HG02642 (cell line): ENCODE data around the gene AURKB.
"Not testable (repeated sequence)": the region's sequence is repeated elsewhere in the genome, so short reads cannot be mapped to it uniquely, and the experiment has no call there.

ENCODE experiments used
- ATAC-seq: cut with Tn5 transposase; IDR thresholded peaks from one replicate; pipeline ENCODE4 v1.9.1; 2021; ENCODE audit warnings: mild to moderate bottlenecking; ENCODE audit not compliant: unreplicated experiment, poor library complexity

Gene AURKB

GRCh38 chr17:8189041-8189710, 21.2 kb downstream of the AURKB start:
- ATAC-seq, result no peak

GRCh38 chr17:8188263-8188839, 22.0 kb downstream of the AURKB start:
- no peak for ATAC-seq

DNA sequence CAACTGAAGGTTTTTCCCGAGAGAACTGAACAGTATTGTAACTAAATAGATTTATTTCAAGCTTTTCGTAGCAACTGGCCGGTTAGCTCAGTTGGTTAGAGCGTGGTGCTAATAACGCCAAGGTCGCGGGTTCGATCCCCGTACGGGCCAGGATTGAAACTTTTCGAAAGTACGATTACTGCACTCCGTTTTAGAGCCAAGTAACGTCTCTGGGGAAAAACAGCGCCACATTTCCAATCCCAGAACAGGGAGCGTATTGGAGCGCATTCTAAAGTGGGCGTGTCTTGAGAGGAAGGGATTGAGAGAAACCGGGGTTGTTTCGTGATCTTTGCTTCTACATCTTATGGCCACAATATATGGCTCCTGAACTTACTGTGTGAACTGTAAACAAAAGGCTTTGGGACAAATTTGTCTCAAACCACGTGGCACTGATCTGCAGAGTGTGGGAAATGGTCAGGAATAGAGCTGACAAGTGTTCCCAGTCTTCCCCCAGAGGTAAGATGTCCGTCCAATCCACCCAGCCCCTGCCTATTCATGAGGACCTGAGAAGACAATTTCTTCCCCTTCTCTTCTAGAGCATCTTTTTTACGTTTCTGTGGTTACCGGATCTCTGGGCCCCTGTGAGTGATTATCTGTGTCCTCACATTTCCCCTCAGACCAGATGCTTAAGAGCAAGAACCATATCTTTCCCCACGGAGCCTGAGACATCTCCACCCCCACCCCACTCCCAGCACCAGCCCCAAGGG, 22.7 kb downstream of the AURKB start:
- ATAC-seq, result peak; percentile 23

DNA sequence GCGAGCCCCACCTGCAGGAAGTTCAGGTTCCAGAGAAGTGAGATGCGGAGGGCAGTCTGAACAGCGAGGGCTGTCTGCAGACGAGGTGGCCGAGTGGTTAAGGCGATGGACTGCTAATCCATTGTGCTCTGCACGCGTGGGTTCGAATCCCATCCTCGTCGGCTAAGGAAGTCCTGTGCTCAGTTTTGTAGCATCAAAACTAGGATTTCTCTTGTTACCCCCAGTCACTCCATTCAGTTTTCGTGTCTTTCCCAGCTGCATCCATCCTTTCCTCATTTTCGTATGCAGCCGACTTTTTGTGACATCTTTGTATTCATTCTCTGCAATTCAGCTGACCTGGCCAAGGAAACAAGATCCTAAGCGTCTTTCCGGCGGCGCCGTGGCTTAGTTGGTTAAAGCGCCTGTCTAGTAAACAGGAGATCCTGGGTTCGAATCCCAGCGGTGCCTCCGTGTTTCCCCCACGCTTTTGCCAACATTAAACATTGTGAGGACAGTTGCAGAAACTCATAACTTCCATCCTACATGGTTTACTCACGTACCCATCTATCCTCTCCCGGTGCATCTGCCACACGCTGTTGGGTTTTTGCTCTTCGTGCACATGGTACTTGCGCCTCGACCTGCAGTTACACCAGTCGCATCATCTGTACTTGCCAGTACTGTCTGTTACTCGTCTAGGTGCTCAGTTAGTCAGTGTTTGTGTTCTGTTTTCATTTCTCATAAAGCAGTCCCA, 23.4 kb downstream of the AURKB start:
- peak; percentile 25 for ATAC-seq

- ATAC-seq, result peak; percentile 1
Measured at GRCh38 chr17:8186446-8186786, 24.0 kb downstream of the AURKB start.

GRCh38 chr17:8185582-8186445, 24.6 kb downstream of the AURKB start:
- ATAC-seq, result peak; percentile 25

- ATAC-seq, result no peak
Measured at GRCh38 chr17:8176998-8177731, 33.2 kb downstream of the AURKB start.

DNA sequence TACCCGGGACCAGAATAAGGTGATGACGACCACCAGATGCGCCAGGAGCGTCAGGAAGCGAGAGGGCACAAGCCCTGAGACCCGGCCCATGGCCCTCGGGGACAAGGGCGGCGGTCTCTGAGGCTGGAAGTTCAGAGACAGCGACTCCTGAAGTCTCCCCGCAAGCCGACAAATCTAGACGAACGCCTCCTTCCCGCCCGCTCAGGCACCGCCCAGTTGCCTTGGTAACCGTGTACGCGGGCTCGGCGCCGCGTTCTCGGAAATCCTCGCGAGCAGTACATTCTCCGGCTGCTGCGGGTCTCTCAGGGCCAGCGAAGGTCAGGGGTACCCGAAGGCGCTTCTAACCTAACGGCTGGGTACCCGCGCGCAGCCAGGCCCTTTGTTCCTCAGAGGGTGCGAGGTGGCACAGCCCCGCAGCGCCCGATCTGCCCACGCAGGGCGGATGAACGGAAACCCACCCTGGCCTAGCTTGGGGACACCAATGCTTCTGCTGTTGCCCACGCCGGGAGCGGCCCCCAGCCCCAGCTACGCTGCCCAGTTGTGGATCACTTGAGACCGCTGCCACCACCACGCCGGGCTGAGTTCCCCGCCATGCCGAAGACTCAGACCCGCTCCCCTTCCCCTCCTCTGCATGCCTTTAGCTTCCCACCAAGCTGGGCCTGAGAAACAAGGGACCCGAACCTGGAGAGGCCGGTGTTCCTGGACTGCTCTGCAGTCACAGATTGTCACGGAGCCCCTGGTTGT, 34.0 kb downstream of the AURKB start, which contains the start of gene TMEM107:
Gene TMEM107 (minus strand): TSS at position 184 of the 744 bp plus-strand sequence. CDS start 94 bp downstream, at position 90.
- peak; percentile 37 for ATAC-seq

DNA sequence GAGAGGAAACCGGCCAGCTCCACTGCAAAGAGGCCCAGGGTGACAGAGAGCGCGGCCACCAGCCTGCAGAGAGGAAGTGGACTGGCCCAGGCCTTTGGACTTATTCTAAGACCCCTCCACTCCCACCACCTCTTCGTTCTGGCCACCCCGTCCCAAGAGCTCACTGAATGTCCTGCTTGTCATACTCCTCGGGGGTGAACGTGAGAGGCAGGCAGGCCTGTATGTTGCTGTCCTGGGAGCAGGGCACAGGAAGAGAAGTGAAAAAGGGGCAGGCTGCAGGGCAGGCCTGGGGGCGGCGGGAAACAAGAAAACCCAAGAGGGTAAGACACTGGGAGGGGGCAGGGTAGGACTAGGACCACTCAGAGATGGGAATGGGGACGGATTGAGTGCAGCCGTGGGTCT, 34.6 kb downstream of the AURKB start:
- peak; percentile 3 for ATAC-seq

DNA sequence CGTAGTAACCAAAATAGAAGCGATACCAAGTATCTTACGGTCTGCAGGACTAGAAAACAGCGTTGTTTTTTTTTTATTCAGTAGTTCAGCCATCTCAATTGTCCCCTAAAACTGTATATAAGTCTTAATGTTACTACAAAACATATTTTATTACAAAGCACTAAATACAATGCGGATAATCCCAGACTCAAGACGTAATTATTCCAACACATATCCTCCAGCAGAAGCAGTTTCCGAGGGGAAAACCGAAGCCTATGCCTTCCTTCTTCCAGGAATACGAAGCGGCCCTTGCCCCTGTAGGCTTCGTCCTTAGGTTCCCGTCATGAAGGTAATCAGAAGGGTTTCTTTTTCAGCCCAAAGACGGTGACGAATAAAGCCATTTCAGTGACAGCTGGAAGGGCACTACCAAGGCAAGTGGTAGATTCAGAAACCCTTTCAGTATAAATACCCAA, 36.5 kb downstream of the AURKB start:
- no peak for ATAC-seq

DNA sequence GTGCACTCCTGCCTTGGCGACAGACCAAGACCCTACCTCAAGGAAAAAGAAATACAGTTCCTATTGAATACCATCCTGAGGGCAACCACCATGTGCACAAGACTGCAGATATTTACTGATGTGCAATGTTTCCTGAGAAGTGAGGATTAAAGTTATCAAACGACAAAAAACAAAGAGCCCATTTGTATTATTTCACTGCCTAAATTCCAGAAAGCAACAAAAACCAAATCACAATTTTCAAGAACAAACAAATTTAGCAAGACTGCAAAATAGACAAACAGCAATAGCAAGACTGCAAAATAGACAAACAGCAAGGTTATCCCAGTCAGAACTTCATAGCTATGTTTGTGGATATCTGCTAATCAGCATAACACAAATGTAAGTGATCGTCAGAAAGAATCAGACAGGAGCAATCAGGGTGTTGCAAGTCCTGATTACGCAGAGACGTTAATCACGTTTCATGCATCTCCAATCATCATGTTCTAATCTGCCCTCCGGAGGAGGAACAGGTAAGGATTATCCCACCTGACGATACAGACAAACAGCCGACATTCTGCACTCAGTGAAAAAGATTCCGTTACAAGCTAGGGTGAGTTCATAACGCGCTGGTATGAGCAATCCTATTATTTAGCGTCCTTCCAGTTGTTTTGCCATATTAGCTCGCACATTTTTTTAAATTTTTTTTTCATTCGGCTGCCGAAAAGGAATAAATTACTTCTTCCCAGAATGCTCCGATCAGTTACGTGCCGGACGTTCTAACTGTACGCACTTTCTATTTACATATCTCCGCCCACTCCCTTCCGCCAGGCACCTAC, 37.1 kb downstream of the AURKB start:
- ATAC-seq, result peak; percentile 72

- ATAC-seq, result not testable (repeated sequence)
Measured at GRCh38 chr17:8170186-8170585, 40.2 kb downstream of the AURKB start.

GRCh38 chr17:8167526-8167925, 42.8 kb downstream of the AURKB start:
- ATAC-seq, result no peak

- no peak for ATAC-seq
Measured at GRCh38 chr17:8166731-8167130, 43.6 kb downstream of the AURKB start.

- no peak for ATAC-seq
Measured at GRCh38 chr17:8164815-8165131, 45.6 kb downstream of the AURKB start.

GRCh38 chr17:8163978-8164814, 46.2 kb downstream of the AURKB start:
- no peak for ATAC-seq
